ENCODE measurements around the gene MRFAP1L1. TPM values are rescaled to one million over a fixed set of nuclear protein-coding genes. Genes with fewer than 3 reads are reported as not detected.

The MRFAP1L1 gene
- total RNA-seq, 1 donor from 2014 or later: 141 TPM

GRCh38 chr4:6692379-6692778 is 17.3 kb downstream of the MRFAP1L1 start:
- Mint-ChIP-seq H3K27me3 (ENCODE audit: insufficient read depth, low read depth) (peaks cover 10% of the 10 kb centered on the region), H3K4me1 (peaks cover 23% of the 10 kb centered on the region), H3K36me3 (peaks cover 3% of the 10 kb centered on the region), H3K9me3 (peaks cover 9% of the 10 kb centered on the region), H3K4me3 (no peak overlapping the region), H3K27ac (no peak overlapping the region)
- no peaks in the 10 kb centered on the region for H3K36me3 ChIP-seq
- no peak overlapping the region for H3K4me3 ChIP-seq
- no peak for DNase-seq (ENCODE audit: low spot score)
- H2AFZ ChIP-seq (replicated peaks): no peak overlapping the region
- no peaks in the 10 kb centered on the region for H4K20me1 ChIP-seq (ENCODE audit: low read depth)
- no peak overlapping the region for H3K4me2 ChIP-seq
- no peaks in the 10 kb centered on the region for H3K4me1 ChIP-seq
- H3K27ac ChIP-seq: no peak overlapping the region
- no peak overlapping the region for H3K9ac ChIP-seq
- no peaks in the 10 kb centered on the region for H3K9me3 ChIP-seq (ENCODE audit: low read depth)
- no peaks in the 10 kb centered on the region for H3F3A ChIP-seq (ENCODE audit: low read depth)
- no peaks in the 10 kb centered on the region for H3K27me3 ChIP-seq
- no peaks in the 10 kb centered on the region for H3K79me2 ChIP-seq (ENCODE audit: low read depth)
- TF ChIP-seq EZH2phosphoT487 (IDR thresholded peaks at IDR 0.05): no peak
- no peak for TF ChIP-seq EZH2 (IDR thresholded peaks at IDR 0.05)
- no peak for TF ChIP-seq CTCF (IDR thresholded peaks at IDR 0.05)

GRCh38 chr4:6689506-6689960 is 20.1 kb downstream of the MRFAP1L1 start:
- no peak overlapping the region for H2AFZ ChIP-seq (replicated peaks)
- no peak overlapping the region for H3K9ac ChIP-seq
- no peak overlapping the region for H3K4me3 Mint-ChIP-seq
- H3K4me2 ChIP-seq: no peak overlapping the region
- no peaks in the 10 kb centered on the region for H3K4me1 ChIP-seq
- H4K20me1 ChIP-seq (ENCODE audit: low read depth): no peaks in the 10 kb centered on the region
- DNase-seq (ENCODE audit: low spot score): no peak
- H3K27ac Mint-ChIP-seq: no peak overlapping the region
- H3K27me3 Mint-ChIP-seq (ENCODE audit: insufficient read depth, low read depth): peaks cover 10% of the 10 kb centered on the region
- H3K36me3 ChIP-seq: no peaks in the 10 kb centered on the region
- H3K9me3 ChIP-seq (ENCODE audit: low read depth): no peaks in the 10 kb centered on the region
- no peaks in the 10 kb centered on the region for H3K36me3 Mint-ChIP-seq
- no peaks in the 10 kb centered on the region for H3K27me3 ChIP-seq
- H3K4me3 ChIP-seq: no peak overlapping the region
- TF ChIP-seq EZH2 (IDR thresholded peaks at IDR 0.05) (no peak), CTCF (IDR thresholded peaks at IDR 0.05) (no peak)
- H3K4me1 Mint-ChIP-seq: peaks cover 23% of the 10 kb centered on the region
- H3K27ac ChIP-seq: no peak overlapping the region
- no peaks in the 10 kb centered on the region for H3F3A ChIP-seq (ENCODE audit: low read depth)
- H3K79me2 ChIP-seq (ENCODE audit: low read depth): no peaks in the 10 kb centered on the region
- peaks cover 13% of the 10 kb centered on the region for H3K9me3 Mint-ChIP-seq

GRCh38 chr4:6688879-6689505 is 20.7 kb downstream of the MRFAP1L1 start:
- H3K4me3 Mint-ChIP-seq: no peak overlapping the region
- no peaks in the 10 kb centered on the region for H3K79me2 ChIP-seq (ENCODE audit: low read depth)
- H3K27ac ChIP-seq: no peak overlapping the region
- H3K27me3 ChIP-seq: no peaks in the 10 kb centered on the region
- H3K9ac ChIP-seq: no peak overlapping the region
- DNase-seq (ENCODE audit: low spot score): peak; percentile 31
- H4K20me1 ChIP-seq (ENCODE audit: low read depth): no peaks in the 10 kb centered on the region
- no peaks in the 10 kb centered on the region for H3K36me3 Mint-ChIP-seq
- H3F3A ChIP-seq (ENCODE audit: low read depth): no peaks in the 10 kb centered on the region
- H3K9me3 Mint-ChIP-seq: peaks cover 13% of the 10 kb centered on the region
- no peak overlapping the region for H3K4me2 ChIP-seq
- no peak overlapping the region for H3K4me3 ChIP-seq
- no peak overlapping the region for H2AFZ ChIP-seq (replicated peaks)
- H3K4me1 Mint-ChIP-seq: peaks cover 23% of the 10 kb centered on the region
- no peaks in the 10 kb centered on the region for H3K4me1 ChIP-seq
- H3K27ac Mint-ChIP-seq: peak overlapping the region; percentile 90
- no peaks in the 10 kb centered on the region for H3K9me3 ChIP-seq (ENCODE audit: low read depth)
- no peaks in the 10 kb centered on the region for H3K36me3 ChIP-seq
- TF ChIP-seq EZH2phosphoT487 (IDR thresholded peaks at IDR 0.05) (no peak), EZH2 (IDR thresholded peaks at IDR 0.05) (no peak), CTCF (IDR thresholded peaks at IDR 0.05) (no peak)
- peaks cover 10% of the 10 kb centered on the region for H3K27me3 Mint-ChIP-seq (ENCODE audit: insufficient read depth, low read depth)

Measured in neural progenitor cell (in vitro differentiated cells).